Cardiac muscle cell (in vitro differentiated cells and primary cell): ENCODE measurements around the gene NAMPT. TPM values are rescaled to one million over a fixed set of nuclear protein-coding genes. Genes with fewer than 3 reads are reported as not detected.
"Not testable (repeated sequence)": the region's sequence is repeated elsewhere in the genome, so short reads cannot be mapped to it uniquely, and the experiment has no call there.

Experiments
- DNase-seq, 2 donors: peaks; one replicate each; pipeline versions ENCODE4 v3.0.0 to v3.0.0-alpha.2; 2010 to 2017; ENCODE audit warnings: low read depth in 1 of 2, low spot score in 1 of 2
- H3K27ac ChIP-seq: fragments of 200-600 bp; sonication (generic); 2 replicates; pipeline ENCODE4 v1.5.1; 2016
- H3K27me3 ChIP-seq: fragments of 200-600 bp; sonication (generic); 2 replicates; pipeline ENCODE4 v1.6.0; 2016; ENCODE audit warnings: control low read depth
- H3K36me3 ChIP-seq: fragments of 200-600 bp; sonication (generic); 2 replicates; pipeline ENCODE4 v1.5.1; 2016; ENCODE audit warnings: control low read depth
- H3K4me1 ChIP-seq: fragments of 200-600 bp; sonication (generic); 2 replicates; pipeline ENCODE4 v1.8.1; 2017; ENCODE audit warnings: low read depth, mild to moderate bottlenecking, mixed run types
- H3K4me3 ChIP-seq: fragments of 200-600 bp; sonication (generic); 2 replicates; pipeline ENCODE4 v1.5.1; 2016; ENCODE audit warnings: mild to moderate bottlenecking
- H3K9me3 ChIP-seq: fragments of 200-600 bp; sonication (generic); 2 replicates; pipeline ENCODE4 v1.5.1; 2017; ENCODE audit warnings: low read depth, mild to moderate bottlenecking, control low read depth
- CTCF ChIP-seq: IDR thresholded peaks from 2 replicates; pipeline ENCODE4 v1.5.1; 2012; ENCODE audit warnings: low read depth, mild to moderate bottlenecking, low read length
- polyA plus RNA-seq: library from polyadenylated mRNA; unstranded; fragments of >200 nt; fragmentation: Nextera tagmentation; extraction: Ambion mirVana; gene quantifications from 2 replicates; pipeline ENCODE4 v1.2.1, GENCODE V29; 2016
- total RNA-seq: library from RNA; depleted of rRNA; stranded (reverse); fragments of >200 nt; gene quantifications from 2 replicates; pipeline ENCODE4 v1.2.3, GENCODE V29; 2016

NAMPT gene
- total and polyA plus RNA-seq, 2 experiments from 2014 or later = 36.4 to 37.3 TPM

GRCh38 chr7:106216517-106216922 is 68.3 kb downstream of the NAMPT start:
- H3K4me1 ChIP-seq = no peaks in the 10 kb centered on the region
- TF ChIP-seq CTCF = no peak
- H3K9me3 ChIP-seq = no peaks in the 10 kb centered on the region
- no peaks in the 10 kb centered on the region for H3K27me3 ChIP-seq
- DNase-seq = peak in 1 of 2 donors; percentile 98
- no peak overlapping the region for H3K4me3 ChIP-seq
- no peaks in the 10 kb centered on the region for H3K36me3 ChIP-seq
- H3K27ac ChIP-seq = no peak overlapping the region

- H3K27me3 ChIP-seq = no peaks in the 10 kb centered on the region
- no peak overlapping the region for H3K4me3 ChIP-seq
- TF ChIP-seq CTCF = no peak
- no peak overlapping the region for H3K27ac ChIP-seq
- no peaks in the 10 kb centered on the region for H3K36me3 ChIP-seq
- H3K9me3 ChIP-seq = no peaks in the 10 kb centered on the region
- no peak for DNase-seq
- no peaks in the 10 kb centered on the region for H3K4me1 ChIP-seq
Measured at GRCh38 chr7:106215868-106216516, 68.8 kb downstream of the NAMPT start.

GRCh38 chr7:106208944-106209343 is 75.8 kb downstream of the NAMPT start:
- H3K27me3 ChIP-seq, H3K27ac ChIP-seq, DNase-seq, H3K4me3 ChIP-seq, H3K4me1 ChIP-seq, H3K36me3 ChIP-seq, H3K9me3 ChIP-seq: not testable (repeated sequence)

GRCh38 chr7:106206826-106207541 is 77.8 kb downstream of the NAMPT start:
- no peak overlapping the region for H3K4me3 ChIP-seq
- H3K9me3 ChIP-seq = no peaks in the 10 kb centered on the region
- no peak for TF ChIP-seq CTCF

GRCh38 chr7:106205621-106206222 is 79.1 kb downstream of the NAMPT start:
- no peak for TF ChIP-seq CTCF
- no peaks in the 10 kb centered on the region for H3K27me3 ChIP-seq
- H3K4me3 ChIP-seq = no peak overlapping the region
- H3K27ac ChIP-seq = no peak overlapping the region
- no peaks in the 10 kb centered on the region for H3K4me1 ChIP-seq
- H3K36me3 ChIP-seq = no peaks in the 10 kb centered on the region
- peak in 1 of 2 donors; percentile 59 for DNase-seq
- H3K9me3 ChIP-seq = no peaks in the 10 kb centered on the region

More at GRCh38 chr7:106206826-106207541, 77.8 kb downstream of the NAMPT start:
- no peak for DNase-seq
- no peaks in the 10 kb centered on the region for H3K27me3 ChIP-seq
- no peaks in the 10 kb centered on the region for H3K36me3 ChIP-seq
- no peak overlapping the region for H3K27ac ChIP-seq
- no peaks in the 10 kb centered on the region for H3K4me1 ChIP-seq

DNA sequence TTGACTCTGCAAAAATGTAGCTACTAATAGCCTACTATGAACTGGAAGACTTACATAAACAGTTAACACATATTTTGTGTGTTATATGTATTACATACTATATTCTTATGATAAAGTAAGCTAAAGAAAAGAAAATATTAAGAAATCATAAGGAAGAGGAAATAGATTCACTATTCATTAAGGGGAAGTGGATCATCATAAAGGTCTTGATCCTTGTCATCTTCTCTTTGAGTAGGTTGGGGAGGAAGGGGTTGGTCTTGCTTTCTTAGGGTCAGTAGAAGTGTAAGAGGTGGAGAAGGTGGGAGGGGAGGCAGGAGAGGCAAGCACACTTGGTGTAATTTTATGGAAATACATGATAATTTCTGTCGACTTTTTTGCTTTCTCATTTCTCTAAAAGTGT is 81.3 kb downstream of the NAMPT start:
- TF ChIP-seq CTCF = no peak
- no peaks in the 10 kb centered on the region for H3K4me1 ChIP-seq
- no peaks in the 10 kb centered on the region for H3K27me3 ChIP-seq
- H3K9me3 ChIP-seq = no peaks in the 10 kb centered on the region
- DNase-seq = no peak
- no peak overlapping the region for H3K4me3 ChIP-seq
- no peak overlapping the region for H3K27ac ChIP-seq
- no peaks in the 10 kb centered on the region for H3K36me3 ChIP-seq
